Stromal cell of bone marrow (primary cell): ENCODE results near the gene EIF1AD.
A peak's percentile ranks its signal among the peaks of the same experiment; 100 is the strongest.
"Not testable (repeated sequence)": the region's sequence is repeated elsewhere in the genome, so short reads cannot be mapped to it uniquely, and the experiment has no call there.

Source experiments
- DNase-seq: peaks from one replicate; pipeline ENCODE4 v3.0.0-alpha.2; 2012; ENCODE audit warnings: low read depth

Gene EIF1AD

GRCh38 chr11:66001942-66002647 is at the start of gene EIF1AD, which contains the start of gene BANF1:
TSS of gene EIF1AD (minus strand) at chr11:66002157. CDS start at chr11:66000389, 1,768 bp downstream.
TSS of gene BANF1 (plus strand) at chr11:66002503. CDS start at chr11:66003251, 748 bp downstream.
- DNase-seq: peak; percentile 97

GRCh38 chr11:66051371-66051765 is 49.4 kb upstream of the EIF1AD start:
- DNase-seq: no peak

GRCh38 chr11:66050581-66051231 is 48.7 kb upstream of the EIF1AD start:
- no peak for DNase-seq

GRCh38 chr11:66048547-66049323 is 46.8 kb upstream of the EIF1AD start, which contains the start of gene GAL3ST3:
TSS of gene GAL3ST3 (minus strand) at chr11:66049161. CDS start at chr11:66045415, 3,746 bp downstream.
- DNase-seq: no peak

GRCh38 chr11:66047541-66048365 is 45.8 kb upstream of the EIF1AD start:
- DNase-seq: no peak

- DNase-seq: no peak
These were observed 44.9 kb upstream of the EIF1AD start for GRCh38 chr11:66046901-66047300.

GRCh38 chr11:66045177-66045639 is 43.3 kb upstream of the EIF1AD start:
- DNase-seq: peak; percentile 45

- no peak for DNase-seq
These were observed 42.8 kb upstream of the EIF1AD start for GRCh38 chr11:66044757-66045156.

- DNase-seq: no peak
These were observed 41.3 kb upstream of the EIF1AD start for GRCh38 chr11:66042996-66043906.

- DNase-seq: no peak
These were observed 40.5 kb upstream of the EIF1AD start for GRCh38 chr11:66042227-66042995.

- DNase-seq: no peak
These were observed 37.8 kb upstream of the EIF1AD start for GRCh38 chr11:66039765-66040164.

- no peak for DNase-seq
These were observed 35.4 kb upstream of the EIF1AD start for GRCh38 chr11:66037327-66037726.

- DNase-seq: no peak
These were observed 34.4 kb upstream of the EIF1AD start for GRCh38 chr11:66036334-66036710.

- DNase-seq: no peak
These were observed 33.8 kb upstream of the EIF1AD start for GRCh38 chr11:66035653-66036333.

GRCh38 chr11:66032957-66033735 is 31.2 kb upstream of the EIF1AD start:
- no peak for DNase-seq

GRCh38 chr11:66026017-66026529 is 24.1 kb upstream of the EIF1AD start, which contains the start of gene CATSPER1:
TSS of gene CATSPER1 (minus strand) at chr11:66026479. CDS start at chr11:66026379, 100 bp downstream.
- DNase-seq: no peak

GRCh38 chr11:66023186-66023440 is 21.2 kb upstream of the EIF1AD start:
- not testable (repeated sequence) for DNase-seq
